A204.1 (cell line): ENCODE measurements around the gene TFB2M.
"Not testable (repeated sequence)": the region's sequence is repeated elsewhere in the genome, so short reads cannot be mapped to it uniquely, and the experiment has no call there.

Experiments used
- FAIRE-seq: peaks from 2 replicates; lab custom pipeline; 2012; peaks lifted over from hg19 to GRCh38; lab: Jason Lieb, UNC

TFB2M gene

DNA sequence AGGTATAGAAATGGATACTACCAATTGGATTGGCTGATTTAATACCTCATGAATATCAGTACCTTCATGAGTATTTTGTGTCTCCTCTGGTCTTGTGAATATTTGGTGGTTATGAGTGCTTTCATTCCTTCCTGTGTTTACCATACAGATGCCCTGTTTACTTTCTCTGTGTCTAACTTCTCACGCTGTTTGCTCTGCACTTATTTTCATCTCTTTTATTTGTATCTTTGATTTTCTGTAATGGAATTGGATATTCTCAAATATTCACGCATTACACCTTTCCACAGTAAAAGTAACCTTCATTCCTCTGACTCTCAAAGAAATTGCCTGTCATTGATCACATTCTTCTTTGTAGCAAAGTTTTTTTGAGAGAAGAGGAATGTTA, 17.0 kb upstream of the TFB2M start:
- FAIRE-seq = no peak

DNA sequence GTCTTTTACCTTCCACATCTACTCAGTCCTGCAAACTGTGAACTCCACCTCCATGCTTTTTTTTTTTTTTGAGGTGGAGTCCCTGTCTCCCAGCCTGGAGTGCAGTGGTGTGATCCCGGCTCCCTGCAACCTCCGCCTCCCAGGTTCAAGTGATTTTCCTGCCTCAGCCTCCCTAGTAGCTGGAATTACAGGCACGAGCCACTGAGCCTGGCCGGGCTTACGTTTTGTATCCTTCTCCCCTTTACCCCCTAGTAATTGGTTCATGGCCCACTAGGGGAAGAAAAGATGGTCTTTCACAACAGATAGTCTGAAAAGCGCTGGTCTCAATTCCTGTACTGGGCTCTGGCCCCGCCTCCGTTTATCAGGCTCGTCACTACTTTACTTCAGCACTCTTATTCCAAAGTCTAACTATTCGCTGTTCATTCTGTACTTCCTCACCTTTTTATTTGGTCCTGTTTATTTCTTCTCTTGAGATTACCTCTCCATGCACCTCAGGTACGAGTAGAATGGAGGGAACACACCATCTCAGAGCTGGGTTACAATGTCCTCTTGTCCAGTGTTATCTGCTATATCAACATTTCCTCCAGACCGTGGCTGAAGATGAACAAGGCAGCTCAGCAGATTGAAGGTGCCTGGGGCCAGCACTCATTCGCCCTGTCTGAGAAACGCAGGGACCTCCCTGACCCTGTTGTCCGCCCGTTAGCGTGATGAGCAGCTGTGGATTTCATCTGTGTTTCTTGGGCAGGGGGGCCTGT, 16.4 kb upstream of the TFB2M start:
- FAIRE-seq = no peak

DNA sequence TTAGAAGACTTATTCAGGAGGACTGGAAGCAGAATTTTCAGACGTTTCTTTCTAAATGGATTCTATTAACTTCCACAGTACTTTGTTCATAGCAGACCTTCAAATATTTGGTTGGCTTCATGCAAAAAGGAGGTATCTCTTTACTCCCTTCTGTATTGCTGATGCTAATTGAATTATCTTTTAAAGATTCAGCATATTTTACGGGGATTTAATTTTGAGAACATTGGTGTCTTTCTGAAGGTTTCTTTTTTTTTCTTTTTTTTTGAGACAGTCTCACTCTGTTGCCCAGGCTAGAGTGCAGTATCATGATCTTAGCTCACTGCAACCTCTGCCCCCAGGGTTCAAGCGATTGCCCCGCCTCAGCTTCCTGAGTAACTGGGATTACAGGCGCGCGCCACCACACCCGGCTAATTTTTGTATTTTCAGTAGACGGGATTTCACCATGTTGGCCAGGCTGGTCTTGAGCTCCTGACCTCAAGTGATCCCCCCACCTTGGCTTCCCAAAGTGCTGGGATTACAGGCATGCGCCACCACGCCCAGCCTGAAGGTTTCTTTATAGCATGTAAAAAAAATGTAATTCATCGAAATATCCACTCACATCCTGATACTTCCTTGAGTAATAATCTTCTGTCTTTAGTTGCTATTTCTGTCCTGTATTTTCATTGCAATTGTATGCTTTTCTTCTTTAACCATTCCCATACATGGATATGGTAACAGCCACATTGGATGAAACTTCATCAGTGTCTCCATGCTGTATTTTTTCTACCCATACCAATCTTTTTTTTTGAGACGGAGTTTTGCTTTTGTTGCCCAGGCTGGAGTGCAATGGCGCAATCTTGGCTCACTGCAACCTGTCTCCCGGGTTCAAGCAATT, 14.7 kb upstream of the TFB2M start:
- FAIRE-seq = no peak

DNA sequence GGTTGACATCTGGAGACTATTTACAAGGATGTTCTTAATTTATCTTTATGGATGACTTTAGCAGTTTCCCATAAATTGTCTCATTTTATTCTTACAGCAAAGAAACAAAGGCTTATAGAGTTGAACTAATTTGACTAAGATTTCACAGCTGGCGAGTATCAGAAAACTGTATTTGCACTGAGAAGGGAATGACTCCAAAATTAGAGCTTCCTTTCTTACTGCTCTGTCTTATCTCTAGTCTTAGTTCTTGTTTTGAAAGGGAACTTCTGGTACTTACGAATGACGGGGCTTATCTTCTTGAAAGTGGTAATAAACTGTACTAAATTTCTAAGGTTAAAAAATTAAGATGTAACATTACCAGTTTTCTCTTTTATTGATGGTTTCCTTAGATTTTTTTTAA, 13.8 kb upstream of the TFB2M start:
- no peak for FAIRE-seq

DNA sequence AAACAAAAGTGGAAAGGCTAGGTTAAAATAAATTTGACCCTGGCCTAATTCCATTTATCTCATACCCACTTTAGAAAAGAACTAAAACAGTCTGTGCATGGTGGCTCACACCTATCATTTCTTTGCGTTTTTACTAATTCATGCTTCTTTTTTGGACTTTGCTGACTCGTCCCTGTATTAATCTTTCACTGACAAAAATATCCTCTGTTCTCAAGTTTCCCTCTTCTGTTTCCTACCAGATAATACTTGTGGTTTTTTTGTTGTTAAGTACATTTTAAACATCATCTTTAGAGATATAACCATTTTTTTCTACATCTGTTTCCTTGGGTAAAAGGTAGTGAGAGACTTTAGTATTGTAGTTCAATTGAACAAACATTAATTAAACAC, 11.7 kb upstream of the TFB2M start:
- FAIRE-seq = no peak

DNA sequence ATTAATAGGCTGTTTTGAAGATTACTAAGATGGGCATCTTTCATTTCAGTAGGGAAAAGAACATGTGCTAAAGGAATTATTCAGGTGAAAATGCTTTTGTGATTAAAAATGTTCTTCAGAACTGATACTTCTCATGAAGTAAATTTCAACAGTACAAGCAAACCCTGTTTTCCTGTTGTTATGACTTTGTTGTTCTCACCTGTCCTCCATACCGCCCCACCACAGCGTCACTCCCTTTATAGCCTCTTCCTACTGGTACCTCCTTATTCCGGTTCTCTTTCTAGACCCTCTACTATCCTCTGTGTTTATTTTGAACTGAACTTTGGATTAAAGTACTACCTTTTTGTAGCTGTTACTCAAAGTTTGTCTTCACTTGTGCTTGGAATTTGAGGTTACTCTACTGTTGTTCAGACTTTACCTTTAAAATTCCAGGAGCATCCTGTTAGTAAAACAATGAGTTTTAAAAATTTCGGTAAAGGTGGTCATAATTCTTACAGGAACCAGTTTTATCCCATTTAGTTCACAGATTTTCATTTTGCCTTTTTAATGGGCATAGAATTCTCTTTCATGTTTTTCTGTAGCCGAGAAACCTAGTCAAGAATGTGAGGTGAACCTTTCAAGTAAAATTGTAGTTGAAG, 11.1 kb upstream of the TFB2M start:
- no peak for FAIRE-seq

DNA sequence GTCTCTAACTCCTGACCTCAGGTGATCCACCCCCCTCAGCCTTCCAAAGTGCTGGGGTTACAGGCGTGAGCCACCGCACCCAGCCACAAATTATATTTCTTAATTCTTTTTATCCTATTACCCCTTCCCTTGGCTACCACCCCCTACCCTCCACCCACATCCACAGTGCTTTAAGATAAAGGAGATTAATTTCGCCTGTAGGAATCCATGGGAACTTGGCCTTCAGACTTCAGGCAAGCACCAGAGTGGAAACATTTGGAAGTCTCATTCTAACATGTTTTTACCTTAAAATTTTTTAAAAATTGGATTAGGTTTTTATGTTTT, 10.6 kb upstream of the TFB2M start:
- FAIRE-seq = no peak

DNA sequence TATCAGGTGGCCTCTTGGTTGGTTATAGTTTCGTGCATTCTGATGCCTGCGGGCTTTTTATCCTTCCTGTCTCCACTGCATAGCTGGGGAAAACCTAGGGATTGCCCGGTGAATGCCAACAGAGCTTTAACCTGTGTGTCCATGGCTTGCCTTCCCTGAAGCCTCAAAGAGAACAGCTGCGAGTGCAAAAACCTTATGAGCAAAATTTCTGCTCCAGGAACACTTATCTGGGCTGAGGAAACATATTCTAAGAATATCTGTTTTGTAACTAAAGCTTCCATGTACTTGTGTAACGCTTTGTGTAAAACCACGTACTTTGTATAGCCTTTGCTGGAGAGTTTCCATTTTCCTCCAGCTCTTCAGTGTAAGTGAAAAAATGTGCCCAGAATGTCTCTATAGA, 7.4 kb upstream of the TFB2M start:
- no peak for FAIRE-seq

DNA sequence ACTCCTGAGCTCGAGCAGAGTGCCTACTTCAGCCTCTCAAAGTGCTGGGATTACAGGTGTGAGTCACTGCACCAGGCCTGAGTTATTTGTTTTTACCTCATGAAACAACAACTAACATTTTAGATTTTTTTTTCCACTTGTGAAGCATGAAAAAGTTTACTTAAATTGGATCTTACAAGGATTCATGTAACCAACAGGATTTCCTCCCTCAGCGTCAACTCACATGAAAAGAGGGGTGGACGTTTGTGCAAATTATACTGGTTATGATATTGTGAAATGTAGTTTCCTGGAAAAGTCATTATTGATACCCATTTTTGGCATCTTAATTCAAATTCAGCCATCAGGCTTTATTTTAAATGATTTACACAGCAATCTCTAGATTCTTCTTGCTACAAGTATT, 6.7 kb upstream of the TFB2M start:
- no peak for FAIRE-seq

DNA sequence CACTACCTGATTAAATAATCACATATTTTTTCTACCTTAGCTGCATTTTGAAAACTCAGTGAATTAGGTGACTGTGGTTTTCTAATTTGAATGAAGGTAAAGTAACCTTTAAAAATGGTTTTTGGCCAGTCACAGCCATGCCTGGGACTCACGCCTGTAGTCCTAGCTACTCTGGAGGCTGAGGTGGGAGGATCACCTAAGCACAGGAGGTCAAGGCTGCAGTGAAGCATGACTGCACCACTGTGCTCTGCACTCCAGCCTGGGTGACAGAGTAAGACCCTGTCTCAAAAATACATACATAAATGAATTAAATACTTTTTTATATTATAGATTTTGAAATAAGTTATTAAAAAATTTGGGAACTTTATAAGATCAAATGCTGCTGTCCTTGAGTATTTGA, 5.9 kb upstream of the TFB2M start:
- no peak for FAIRE-seq

DNA sequence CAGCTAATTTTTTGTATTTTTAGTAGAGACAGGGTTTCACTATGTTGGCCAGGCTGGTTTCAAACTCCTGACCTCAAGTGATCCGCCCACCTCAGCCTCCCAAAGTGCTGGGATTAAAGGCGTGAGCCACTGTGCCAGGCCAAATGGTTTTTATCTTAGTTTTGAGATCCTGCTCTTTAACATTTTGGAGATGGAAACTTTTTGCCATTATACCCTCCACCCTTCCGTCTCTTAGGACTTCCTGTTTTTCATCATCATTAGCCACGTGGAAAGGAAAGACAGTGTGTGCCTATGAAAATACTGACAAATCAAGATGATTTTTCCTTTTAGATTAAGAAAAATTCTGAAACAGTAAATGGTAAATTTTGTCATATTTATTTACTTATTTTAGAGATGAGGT, 5.2 kb upstream of the TFB2M start:
- not testable (repeated sequence) for FAIRE-seq

DNA sequence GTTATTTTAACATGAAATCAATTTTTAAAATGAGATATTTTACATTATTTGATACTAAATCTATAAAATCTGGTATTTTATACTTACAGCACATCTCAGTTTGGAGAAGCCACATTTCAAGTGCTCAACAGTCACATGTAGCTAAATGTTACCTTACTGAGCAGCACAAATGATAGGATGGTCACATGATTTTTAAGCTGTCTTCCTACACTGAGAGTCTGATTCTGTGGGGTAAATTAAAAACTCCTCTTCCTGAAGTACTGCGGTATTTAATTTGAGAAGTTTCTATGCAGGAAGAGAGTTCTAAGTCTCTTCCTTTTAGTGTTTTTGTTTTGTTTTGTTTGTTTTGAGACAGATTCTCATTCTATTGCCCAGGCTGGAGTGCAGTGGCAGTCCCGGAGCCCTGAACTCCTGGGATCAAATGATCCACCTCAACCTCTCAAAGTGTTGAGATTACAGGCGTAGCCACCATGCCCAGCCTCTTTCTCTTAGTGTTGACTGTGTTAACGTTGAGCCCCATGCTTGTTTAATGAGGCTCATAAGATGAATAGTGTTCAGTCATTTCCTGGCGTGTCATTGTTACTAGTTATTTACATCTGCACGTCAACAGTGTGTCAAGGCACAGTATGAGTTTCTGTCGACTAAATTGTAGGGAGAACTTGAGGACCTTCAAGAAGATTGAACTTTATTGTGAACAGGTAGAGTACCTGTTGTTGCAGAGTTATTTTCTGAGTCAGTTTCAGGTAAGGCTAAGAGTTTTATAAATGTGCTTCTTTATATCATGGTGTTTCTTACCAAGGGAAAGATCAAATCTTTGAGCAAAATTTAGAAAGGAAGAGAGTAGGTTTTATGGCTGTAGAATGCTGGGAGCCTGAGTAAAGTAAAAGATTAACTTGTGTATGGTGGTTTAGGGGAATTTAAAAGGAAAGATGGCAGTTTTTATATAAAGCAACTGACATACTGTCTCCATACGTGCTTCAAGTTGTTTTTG, 3.5 kb upstream of the TFB2M start:
- FAIRE-seq = no peak

DNA sequence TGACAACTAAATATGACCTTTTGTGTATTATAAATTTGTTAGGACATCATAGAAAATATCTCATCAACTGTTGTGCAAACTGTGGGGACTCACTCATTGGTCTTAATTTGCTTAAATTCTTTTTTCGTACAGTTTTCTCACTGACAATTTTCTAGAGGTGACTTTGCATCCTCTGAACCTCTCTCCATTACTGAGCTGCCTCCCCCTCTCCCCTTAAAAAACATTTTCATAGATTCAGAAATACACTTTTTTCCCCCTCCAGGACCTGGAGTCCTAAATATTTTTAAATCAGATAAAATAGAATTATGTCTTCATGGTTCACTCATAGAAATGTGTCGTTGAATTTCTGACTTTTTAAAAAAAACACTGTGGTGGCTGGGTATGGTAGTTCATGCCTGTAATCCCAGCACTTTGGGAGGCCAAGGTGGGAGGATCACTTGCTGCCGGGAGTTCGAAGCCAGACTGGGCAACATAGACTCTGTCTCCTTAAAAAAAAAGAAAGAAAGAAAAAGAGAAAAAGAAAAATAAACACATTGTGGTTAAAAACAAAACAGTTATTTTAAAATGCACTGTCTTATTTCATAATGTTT, 1.7 kb upstream of the TFB2M start:
- no peak for FAIRE-seq

DNA sequence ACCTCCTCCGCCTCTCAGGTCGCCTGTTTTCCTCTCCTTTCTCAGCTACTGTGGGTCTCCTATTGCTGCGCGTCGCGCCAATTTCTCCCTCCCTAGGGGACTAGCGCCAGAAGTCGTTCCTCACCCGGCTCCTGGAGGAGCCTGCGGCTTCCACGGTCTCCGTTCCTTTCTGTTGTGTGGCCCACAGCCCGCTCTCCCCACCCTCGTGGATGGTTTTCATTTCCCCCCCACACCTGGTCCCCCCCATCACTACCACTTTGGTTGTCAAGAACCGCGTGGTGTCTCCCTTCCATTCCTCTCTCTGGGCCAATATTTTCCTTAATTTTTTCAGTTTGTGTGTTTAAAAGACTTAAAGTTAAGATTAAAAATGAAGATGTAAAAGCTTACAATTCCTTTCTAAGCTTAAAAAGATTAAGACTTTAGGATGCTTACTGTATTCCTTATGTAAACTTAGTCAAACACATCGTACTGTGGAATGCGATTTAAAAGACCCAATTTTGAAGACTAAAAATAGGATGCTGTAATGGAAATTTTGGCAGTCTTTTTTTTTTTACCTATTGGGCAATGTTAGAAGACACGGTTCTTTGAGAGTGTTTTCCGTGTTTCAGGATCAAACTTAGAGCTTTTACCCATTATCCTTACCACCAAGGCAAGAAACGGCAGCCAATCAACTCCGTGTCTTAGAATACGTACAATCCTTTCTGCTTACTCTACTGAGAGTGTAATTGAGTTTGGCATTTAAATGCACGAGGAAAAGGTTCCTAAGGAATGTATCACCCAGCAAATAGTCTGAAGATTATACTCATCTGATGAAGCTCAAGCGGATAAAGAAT, 968 bp upstream of the TFB2M start:
- no peak for FAIRE-seq

DNA sequence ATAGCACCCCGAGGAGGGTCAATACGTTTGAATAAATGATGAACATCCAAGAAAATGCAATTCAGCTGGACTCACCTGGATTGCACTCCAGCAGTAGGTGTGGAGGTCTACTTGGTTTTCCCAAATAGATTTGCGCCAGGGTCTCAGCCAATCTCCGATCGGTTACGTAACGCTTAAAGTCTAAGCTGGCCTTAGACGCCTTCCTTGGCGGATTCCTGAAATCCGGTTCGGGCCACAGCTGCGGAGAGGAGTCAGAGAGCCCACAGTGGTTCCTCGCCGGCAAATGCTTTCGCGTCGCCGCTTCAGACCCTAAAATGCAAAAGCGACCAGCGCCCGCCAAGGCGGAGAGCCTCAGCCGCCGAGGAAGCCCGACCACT, 322 bp downstream of the TFB2M start:
- FAIRE-seq = no peak

DNA sequence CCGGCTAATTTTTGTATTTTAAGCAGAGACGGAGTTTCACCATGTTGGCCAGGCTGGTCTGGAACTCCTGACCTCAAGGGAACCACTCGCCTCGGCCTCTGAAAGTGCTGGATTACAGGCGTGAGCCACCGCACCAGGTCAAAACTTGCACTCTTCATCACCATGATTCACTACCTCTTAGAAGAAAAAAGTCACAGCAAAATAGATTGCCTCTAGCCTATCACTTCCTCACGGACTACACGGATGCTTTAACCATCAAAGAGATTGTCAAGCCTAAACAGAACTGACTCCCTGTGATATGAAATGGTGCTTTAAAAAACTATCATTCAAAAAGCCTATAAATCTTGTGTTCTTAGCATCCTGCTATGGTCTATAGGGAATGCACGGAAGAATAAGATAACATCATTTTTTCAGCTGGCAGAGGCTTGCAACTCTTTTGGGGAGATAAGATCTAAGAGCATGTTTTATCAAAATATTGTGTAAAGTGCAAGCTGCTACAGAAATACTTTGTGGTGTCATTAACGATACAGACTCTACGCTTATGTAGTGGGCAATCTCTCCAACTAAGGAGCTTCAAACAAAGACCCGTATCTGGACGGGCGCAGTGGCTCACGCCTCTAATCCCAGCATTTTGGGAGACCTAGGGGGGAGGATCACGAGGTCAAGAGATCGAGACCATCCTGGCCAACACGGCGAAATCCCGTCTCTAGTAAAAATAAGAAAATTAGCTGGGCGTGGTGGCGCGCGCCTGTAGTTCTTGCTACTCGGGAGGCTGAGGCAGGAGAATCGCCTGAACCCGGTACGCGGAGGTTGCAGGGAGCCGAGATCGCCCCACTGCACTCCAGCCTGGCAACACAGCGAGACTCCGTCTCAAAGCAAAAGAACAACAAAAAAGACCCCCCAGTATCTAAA, 966 bp downstream of the TFB2M start:
- no peak for FAIRE-seq

DNA sequence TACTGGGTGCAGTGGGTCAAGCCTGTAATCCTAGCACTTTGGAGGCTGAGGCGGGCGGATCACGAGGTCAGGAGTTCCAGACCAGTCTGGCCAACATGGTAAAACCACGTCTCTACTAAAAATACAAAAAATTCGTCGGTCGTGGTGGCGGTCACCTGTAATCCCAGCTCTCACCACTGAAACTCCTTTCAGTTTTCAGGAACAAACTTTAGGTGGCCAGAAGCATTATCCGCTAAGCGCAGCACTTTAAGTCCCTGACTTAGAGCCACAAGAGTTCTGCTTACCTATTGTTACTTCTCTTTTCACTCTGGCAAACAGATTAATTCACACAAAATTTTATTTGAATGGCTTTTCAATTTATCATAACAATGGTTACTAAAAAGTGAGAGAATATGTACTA, 5.2 kb downstream of the TFB2M start:
- FAIRE-seq = not testable (repeated sequence)

DNA sequence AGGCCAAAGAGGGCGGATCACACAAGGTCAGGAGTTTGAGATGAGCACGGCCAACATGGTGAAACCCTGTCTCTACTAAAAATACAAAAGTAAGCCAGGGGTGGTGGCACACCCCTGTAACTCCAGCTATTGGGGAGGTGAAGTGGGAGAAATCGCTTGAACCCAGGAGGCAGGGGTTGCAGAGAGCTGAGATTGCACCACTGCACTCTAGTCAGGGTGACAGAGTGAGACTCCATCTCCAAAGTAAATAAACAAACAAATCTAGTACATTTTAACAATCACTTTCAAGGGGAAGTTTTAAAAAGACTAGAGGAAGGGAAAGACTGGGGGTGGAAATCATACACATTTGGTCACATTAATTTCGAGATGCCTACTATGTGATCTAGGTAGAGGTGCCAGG, 6.8 kb downstream of the TFB2M start:
- no peak for FAIRE-seq

DNA sequence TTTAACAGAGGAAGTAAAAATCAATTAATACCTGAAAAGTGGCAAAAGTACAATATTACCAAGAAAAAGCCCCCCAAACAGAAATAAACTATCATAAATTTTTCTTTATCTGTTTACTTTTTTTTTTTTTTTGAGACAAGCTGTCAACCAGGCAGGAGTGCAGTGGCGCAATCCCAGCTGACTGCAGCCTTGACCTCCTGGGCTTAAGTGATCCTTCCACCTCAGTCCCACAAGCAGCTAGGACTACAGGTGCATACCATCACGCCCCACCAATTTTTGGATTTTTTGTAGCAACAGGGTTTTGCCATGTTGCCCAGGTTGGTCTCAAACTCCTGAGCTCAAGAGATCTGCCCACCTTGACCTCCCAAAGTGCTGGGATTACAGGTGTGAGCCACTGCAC, 8.0 kb downstream of the TFB2M start:
- no peak for FAIRE-seq

DNA sequence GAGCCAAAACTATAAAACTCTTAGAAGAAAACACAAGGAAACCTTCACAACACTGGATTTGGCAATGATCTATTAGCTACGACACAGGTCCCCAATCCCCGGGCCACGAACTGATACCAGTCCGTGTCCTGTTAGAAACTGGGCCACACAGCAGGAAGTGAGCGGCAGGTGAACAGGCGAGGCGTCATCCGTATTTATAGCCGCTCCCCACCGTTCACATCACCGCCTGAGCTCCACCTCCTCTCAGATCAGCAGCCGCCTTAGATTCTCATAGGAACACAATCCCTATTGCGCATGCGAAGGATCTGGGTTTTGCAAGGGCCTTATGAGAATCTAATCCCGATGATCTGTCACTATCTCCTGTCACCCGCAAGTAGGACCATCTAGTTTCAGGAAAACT, 11.9 kb downstream of the TFB2M start:
- FAIRE-seq = no peak
